Adipocyte (in vitro differentiated cells): ENCODE measurements around the gene SYNCRIP.
"Not testable (repeated sequence)": the region's sequence is repeated elsewhere in the genome, so short reads cannot be mapped to it uniquely, and the experiment has no call there.

Source experiments
- DNase-seq: peaks from one replicate; pipeline ENCODE4 v3.0.0-alpha.2; 2015; ENCODE audit warnings: low read depth
- H3K27me3 ChIP-seq: replicated peaks from 2 replicates; pipeline ENCODE4 v1.7.0; 2013; ENCODE audit warnings: mild to moderate bottlenecking, low read length, moderate library complexity; ENCODE audit not compliant: control insufficient read depth, insufficient read depth
- H3K36me3 ChIP-seq: 2 replicates; pipeline ENCODE4 v1.7.0; 2013; ENCODE audit warnings: low read length, mild to moderate bottlenecking, moderate library complexity; ENCODE audit not compliant: control insufficient read depth, insufficient read depth, severe bottlenecking
- H3K4me1 ChIP-seq: 2 replicates; pipeline ENCODE4 v1.7.0; 2013; ENCODE audit warnings: mild to moderate bottlenecking, low read length, moderate library complexity; ENCODE audit not compliant: control insufficient read depth, insufficient read depth
- H3K4me3 ChIP-seq: 2 replicates; pipeline ENCODE4 v1.7.0; 2013; ENCODE audit warnings: mild to moderate bottlenecking, low read length, moderate library complexity
- H3K9ac ChIP-seq: 2 replicates; pipeline ENCODE4 v1.7.0; 2013; ENCODE audit warnings: mild to moderate bottlenecking, low read length, moderate library complexity
- H3K9me3 ChIP-seq: 2 replicates; pipeline ENCODE4 v1.7.0; 2013; ENCODE audit warnings: mild to moderate bottlenecking, low read length, moderate library complexity; ENCODE audit not compliant: control insufficient read depth

SYNCRIP gene

DNA sequence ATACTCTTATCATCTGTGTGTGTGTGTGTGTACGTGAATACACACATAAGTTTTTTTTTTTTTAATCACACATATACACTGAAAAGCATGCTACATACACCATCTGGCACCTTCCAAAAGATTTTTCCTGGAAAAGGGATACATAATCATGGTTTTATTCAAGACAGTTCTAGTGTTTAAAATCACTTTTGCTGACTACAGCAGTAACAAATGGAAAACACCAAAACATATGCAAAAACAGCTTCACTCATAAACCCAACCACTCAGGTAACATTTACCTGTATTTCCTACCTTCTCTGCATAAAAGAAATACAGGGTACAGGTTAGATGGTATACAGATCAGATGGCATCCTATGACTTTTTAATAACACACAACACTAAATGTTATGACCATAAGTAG is 51.5 kb downstream of the SYNCRIP start:
- Histone ChIP-seq H3K9ac (no peak overlapping the region), H3K4me1 (peaks cover 16% of the 10 kb centered on the region), H3K36me3 (no peaks in the 10 kb centered on the region), H3K4me3 (no peak overlapping the region), H3K27me3 (no peaks in the 10 kb centered on the region), H3K9me3 (no peaks in the 10 kb centered on the region)
- DNase-seq, result no peak

DNA sequence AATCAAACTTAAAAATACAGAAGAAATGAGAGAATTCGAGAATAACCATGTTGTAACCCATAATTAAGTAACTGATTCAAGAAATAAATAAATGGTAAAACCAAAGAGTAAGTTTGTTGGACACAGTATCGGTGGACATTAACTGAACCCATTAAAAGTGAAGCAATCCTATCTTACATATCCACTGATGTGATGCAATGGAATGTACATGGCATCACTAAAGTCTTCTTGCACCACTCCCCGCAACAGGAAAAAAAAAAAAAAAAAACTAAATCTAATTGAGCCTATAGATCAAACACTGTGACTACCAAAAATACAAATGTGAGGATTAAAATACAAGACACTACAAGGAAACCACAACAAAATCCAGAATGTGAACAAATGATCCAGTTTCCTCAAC is 56.9 kb downstream of the SYNCRIP start:
- Histone ChIP-seq H3K4me1 (no peaks in the 10 kb centered on the region), H3K9ac (no peak overlapping the region), H3K36me3 (no peaks in the 10 kb centered on the region), H3K27me3 (no peaks in the 10 kb centered on the region), H3K9me3 (peaks cover 5% of the 10 kb centered on the region), H3K4me3 (no peak overlapping the region)
- no peak for DNase-seq

DNA sequence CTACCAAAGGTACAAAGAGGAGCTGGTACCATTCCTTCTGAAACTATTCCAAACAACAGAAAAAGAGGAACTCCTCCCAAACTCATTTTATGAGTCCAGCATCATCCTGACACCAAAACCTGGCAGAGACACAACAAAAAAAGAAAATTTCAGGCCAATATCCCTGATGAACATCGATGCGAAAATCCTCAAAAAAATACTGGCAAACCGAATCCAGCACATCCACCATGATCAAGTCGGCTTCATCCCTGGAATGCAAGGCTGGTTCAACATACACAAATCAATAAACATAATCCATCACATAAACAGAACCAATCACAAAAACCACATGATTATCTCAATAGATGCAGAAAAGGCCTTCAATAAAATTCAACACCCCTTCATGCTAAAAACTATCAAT is 59.9 kb downstream of the SYNCRIP start:
- not testable (repeated sequence) for H3K4me3 ChIP-seq, DNase-seq, H3K4me1 ChIP-seq, H3K9me3 ChIP-seq, H3K9ac ChIP-seq, H3K27me3 ChIP-seq, H3K36me3 ChIP-seq

DNA sequence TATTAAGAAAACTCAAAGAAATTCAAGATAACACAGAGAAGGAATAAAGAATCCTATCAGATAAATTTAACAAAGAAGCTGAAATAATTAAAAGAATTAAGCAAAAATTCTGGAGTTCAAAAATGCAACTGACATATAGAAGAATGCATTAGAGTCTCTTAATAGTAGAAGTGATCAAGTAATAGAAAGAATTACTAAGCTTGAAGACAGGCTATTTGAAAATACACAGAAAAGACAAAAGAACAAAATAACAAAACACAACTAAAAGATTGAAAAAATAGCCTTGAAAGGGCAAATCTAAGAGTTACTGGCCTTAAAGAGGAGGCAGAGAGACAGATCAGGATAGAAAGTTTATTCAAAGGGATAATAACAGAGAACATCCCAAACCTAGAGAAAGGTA is 61.1 kb downstream of the SYNCRIP start:
- H3K9me3 ChIP-seq, result peaks cover 5% of the 10 kb centered on the region
- no peak overlapping the region for H3K9ac ChIP-seq
- no peak for DNase-seq
- no peaks in the 10 kb centered on the region for H3K4me1 ChIP-seq
- H3K4me3 ChIP-seq, result no peak overlapping the region
- H3K27me3 ChIP-seq, result no peaks in the 10 kb centered on the region
- peaks cover 6% of the 10 kb centered on the region for H3K36me3 ChIP-seq

DNA sequence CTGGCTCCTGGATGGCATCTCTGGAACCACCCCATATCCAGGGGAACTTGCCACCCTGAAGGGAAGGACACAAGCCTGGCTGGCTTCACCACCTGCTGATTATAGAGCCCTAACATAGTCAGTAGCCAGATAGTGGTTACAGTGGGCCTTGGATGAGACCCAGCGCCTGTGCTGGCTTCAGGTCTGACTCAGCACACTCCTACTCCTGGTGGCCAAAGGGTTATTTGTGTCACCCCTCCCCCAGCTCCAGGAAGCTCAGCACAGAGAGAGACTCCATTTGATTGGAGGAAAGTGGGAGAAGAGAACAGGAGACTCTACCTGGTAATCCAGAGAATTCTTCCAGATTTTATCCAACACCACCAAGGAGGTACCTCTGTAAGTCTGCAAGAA is 61.8 kb downstream of the SYNCRIP start:
- Histone ChIP-seq H3K36me3 (peaks cover 6% of the 10 kb centered on the region), H3K4me3 (no peak overlapping the region), H3K9me3 (peaks cover 5% of the 10 kb centered on the region), H3K4me1 (no peaks in the 10 kb centered on the region), H3K9ac (no peak overlapping the region), H3K27me3 (no peaks in the 10 kb centered on the region)
- DNase-seq, result no peak

DNA sequence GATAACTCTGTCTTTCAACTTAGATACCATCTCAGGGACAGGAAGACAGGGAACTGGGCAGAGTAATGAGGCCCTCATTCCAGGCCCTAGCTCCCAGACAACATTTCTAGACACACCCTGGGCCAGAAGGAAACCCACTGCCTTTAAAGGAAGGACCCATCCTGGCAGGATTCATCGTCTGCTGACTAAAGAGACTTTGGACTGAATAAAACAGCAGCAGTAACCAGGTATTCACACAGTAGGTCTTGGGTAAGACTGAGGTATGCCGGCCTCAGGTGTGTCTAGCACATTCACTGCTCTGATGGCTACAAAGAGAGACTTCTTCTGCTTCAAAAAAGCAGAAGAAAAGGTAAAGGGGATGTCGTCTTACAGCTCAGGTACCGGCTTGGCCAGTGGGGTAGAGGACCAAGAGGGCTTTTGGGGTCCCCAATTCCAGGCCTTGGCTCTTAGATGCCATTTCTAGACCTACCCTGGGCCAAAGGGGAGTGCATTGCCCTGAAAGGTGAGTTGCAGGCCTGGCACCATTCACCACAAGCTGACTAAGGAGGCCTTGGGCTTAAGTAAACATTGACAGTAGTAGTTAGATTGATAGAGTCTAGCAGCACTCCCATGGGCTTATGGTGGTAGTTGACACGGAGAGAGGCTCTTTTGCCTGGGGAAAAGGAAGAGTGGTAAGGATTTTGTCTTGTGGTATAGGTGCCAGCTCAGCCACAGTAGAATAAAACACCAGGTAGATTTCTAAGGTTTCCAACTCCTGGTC is 62.4 kb downstream of the SYNCRIP start:
- no peaks in the 10 kb centered on the region for H3K27me3 ChIP-seq
- DNase-seq, result no peak
- peaks cover 6% of the 10 kb centered on the region for H3K36me3 ChIP-seq
- H3K4me1 ChIP-seq, result peaks cover 4% of the 10 kb centered on the region
- no peak overlapping the region for H3K4me3 ChIP-seq
- H3K9ac ChIP-seq, result no peak overlapping the region
- H3K9me3 ChIP-seq, result peaks cover 5% of the 10 kb centered on the region

DNA sequence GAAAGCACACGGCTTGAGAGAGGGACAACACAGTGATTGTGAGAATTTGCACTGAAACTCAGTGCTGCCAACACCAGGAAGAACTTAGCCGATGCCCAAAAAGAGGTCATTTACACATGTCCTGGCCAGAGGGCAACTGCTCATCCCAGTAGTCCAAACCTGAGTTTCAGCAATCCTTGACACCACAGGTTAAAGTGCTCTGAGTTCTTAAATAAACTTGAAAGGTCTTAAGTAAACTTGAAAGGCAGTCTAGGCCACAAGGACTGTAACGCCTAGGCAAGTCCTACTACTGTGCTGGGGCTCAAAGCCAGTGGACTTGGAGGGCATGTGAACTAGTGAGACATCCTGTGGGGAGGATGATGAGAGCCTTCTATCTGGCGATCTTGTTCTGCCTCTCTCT is 63.1 kb downstream of the SYNCRIP start:
- Histone ChIP-seq H3K4me3 (no peak overlapping the region), H3K27me3 (no peaks in the 10 kb centered on the region), H3K9me3 (peaks cover 5% of the 10 kb centered on the region), H3K9ac (no peak overlapping the region), H3K4me1 (peaks cover 11% of the 10 kb centered on the region), H3K36me3 (peaks cover 6% of the 10 kb centered on the region)
- no peak for DNase-seq

DNA sequence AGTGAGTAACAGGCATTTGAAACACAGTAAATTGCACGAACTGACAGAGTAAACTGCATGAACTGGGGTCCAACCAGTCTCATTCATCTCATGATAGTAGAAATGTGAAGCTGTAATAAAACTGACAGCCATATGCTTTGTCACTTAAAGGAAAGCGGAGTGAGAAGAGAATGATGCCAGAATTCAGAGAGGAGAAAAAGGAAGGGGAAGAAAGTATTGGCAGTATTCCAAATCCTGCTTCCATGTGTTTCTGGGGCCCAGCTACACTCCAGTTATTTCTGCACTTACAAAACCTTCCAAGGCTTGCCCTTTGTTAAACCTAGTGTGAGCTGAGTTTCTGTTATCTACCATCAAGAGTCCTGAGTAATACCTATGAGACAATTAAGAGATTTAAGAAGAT is 66.2 kb downstream of the SYNCRIP start:
- DNase-seq, result no peak
- Histone ChIP-seq H3K9ac (no peak overlapping the region), H3K4me1 (peaks cover 11% of the 10 kb centered on the region), H3K4me3 (no peak overlapping the region), H3K9me3 (no peaks in the 10 kb centered on the region), H3K36me3 (peaks cover 10% of the 10 kb centered on the region), H3K27me3 (no peaks in the 10 kb centered on the region)

DNA sequence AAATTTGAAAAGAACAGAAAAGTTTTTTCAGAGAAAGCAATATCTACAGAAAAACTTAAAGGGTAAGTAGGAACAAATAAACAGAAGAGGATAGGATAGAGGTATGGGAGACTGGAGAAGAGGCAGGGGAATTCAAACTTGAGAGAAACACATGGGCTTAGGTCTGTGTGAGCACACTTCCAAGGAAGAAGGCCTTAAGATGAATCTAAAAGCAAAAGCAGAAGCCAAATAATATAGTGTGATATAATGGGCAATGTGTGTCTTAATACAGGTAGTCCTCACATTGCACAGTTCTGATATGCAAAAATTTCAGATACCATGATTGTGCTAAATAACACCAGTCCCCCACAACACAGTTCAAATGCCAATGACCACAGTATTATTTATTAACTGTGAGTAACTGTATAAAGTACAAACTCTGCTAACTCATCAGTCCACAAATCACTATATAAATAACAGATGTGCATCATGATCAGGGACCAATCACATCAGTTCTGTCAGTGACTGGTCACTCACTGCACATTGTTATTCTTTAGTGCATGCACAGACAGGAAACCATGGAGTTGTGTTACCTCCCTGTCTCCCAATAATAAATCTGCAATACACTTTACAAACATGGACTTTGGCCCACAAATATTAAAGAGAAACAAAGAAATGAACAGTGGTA is 67.6 kb downstream of the SYNCRIP start:
- no peak overlapping the region for H3K4me3 ChIP-seq
- H3K4me1 ChIP-seq, result peaks cover 11% of the 10 kb centered on the region
- H3K9me3 ChIP-seq, result no peaks in the 10 kb centered on the region
- peaks cover 18% of the 10 kb centered on the region for H3K36me3 ChIP-seq
- H3K9ac ChIP-seq, result no peak overlapping the region
- no peaks in the 10 kb centered on the region for H3K27me3 ChIP-seq
- DNase-seq, result peak; percentile 13

DNA sequence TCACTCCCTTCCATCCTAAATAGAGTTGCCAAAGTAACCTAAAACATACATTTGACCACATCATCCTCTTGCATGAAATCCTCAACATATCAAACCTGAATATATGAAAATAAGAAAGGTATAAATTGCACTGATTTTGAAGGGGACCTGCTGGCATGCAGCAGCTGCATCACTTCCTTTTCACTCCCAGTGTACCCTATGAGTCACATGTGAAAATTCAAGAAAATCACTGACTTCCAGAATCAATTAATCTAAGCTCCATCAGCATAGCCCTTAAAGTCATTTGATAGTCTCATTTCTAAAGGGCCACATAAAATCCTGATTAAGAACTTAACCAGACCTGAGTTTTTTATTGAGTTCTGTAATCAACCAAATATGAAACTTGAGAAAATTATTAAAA is 73.4 kb downstream of the SYNCRIP start:
- no peak overlapping the region for H3K4me3 ChIP-seq
- H3K27me3 ChIP-seq, result no peaks in the 10 kb centered on the region
- no peak overlapping the region for H3K9ac ChIP-seq
- no peaks in the 10 kb centered on the region for H3K4me1 ChIP-seq
- peaks cover 22% of the 10 kb centered on the region for H3K36me3 ChIP-seq
- H3K9me3 ChIP-seq, result no peaks in the 10 kb centered on the region
- DNase-seq, result no peak

DNA sequence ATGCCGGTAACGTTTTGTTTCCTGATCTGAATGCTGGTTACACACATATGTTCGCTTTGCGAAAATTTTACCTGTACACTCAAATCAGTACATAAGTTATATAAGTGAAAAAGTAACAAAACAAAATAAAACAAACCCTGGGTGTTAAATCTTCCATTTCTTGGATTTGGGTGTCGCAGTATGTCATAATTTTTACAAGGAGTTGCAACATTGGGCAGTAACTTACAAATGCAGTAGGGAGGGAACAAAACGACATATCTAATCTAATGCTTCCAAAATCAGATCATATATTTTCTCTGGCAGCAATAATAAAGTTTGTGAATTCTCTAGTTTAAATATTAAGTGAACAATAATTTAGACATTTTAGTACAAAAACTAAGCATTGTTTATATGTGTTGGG is 74.3 kb downstream of the SYNCRIP start:
- H3K9me3 ChIP-seq, result no peaks in the 10 kb centered on the region
- no peaks in the 10 kb centered on the region for H3K4me1 ChIP-seq
- H3K9ac ChIP-seq, result no peak overlapping the region
- H3K36me3 ChIP-seq, result peaks cover 22% of the 10 kb centered on the region
- H3K27me3 ChIP-seq, result no peaks in the 10 kb centered on the region
- no peak for DNase-seq
- no peak overlapping the region for H3K4me3 ChIP-seq
